Breast epithelium (tissue), 4 donors: ENCODE data around the gene DDRGK1. TPM values are rescaled to one million over a fixed set of nuclear protein-coding genes. Genes with fewer than 3 reads are reported as not detected.
"Not testable (repeated sequence)": the region's sequence is repeated elsewhere in the genome, so short reads cannot be mapped to it uniquely, and the experiment has no call there.

ENCODE experiments used
- DNase-seq, 2 donors: peaks; one replicate each; pipeline ENCODE4 v3.0.0-alpha.2; 2019; ENCODE audit warnings: low spot score in 2 of 2
- H3K27ac ChIP-seq, 2 donors: fragments of 200-600 bp; sonication (generic) in 1 of 2; one replicate each; pipeline ENCODE4 v1.5.1; 2016 to 2019; ENCODE audit warnings: mild to moderate bottlenecking in 1 of 2
- H3K27me3 ChIP-seq, 2 donors: fragments of 200-600 bp; sonication (generic) in 1 of 2; one replicate each; pipeline versions ENCODE4 v1.5.1 to v1.6.0; 2017 to 2019; ENCODE audit warnings: control low read depth in 1 of 2, mild to moderate bottlenecking in 1 of 2
- H3K36me3 ChIP-seq: fragments of 200-600 bp; one replicate; pipeline ENCODE4 v1.5.1; 2019
- H3K4me1 ChIP-seq, 2 donors: fragments of 200-600 bp; sonication (generic); one replicate each; pipeline ENCODE4 v1.5.1; 2016 to 2019; ENCODE audit warnings: control low read depth in 1 of 2
- H3K4me3 ChIP-seq, 3 donors: fragments of 200-600 bp; sonication (generic); 1 replicate in 2 of 3; 2 replicates in 1 of 3; pipeline ENCODE4 v1.5.1; 2016 to 2019; ENCODE audit warnings: mild to moderate bottlenecking in 3 of 3, moderate library complexity in 2 of 3
- H3K9me3 ChIP-seq, 2 donors: fragments of 200-600 bp; sonication (generic) in 1 of 2; one replicate each; pipeline ENCODE4 v1.5.1; 2016 to 2019; ENCODE audit warnings: control low read depth in 1 of 2
- CTCF ChIP-seq, 3 donors: fragments of 450-650 bp; IDR thresholded peaks; one replicate each; pipeline ENCODE4 v1.5.1; 2016 to 2017; ENCODE audit warnings: antibody characterized with exemption in 3 of 3, mild to moderate bottlenecking in 3 of 3, moderate library complexity in 3 of 3
- POLR2A ChIP-seq: fragments of 450-650 bp; IDR thresholded peaks from one replicate; pipeline ENCODE4 v1.6.1; 2016; ENCODE audit warnings: antibody characterized with exemption, mild to moderate bottlenecking, moderate library complexity
- POLR2AphosphoS5 ChIP-seq, 3 donors: sonication (generic); formaldehyde crosslinking; IDR thresholded peaks; one replicate each; pipeline ENCODE4 v1.6.1; 2017; ENCODE audit warnings: antibody characterized with exemption in 3 of 3
- intact Hi-C: fragments of 100-400 bp; cut with DNase I; formaldehyde crosslinking; loops from one replicate; pipeline ENCODE4 v1.15.1; 2023; ENCODE audit warnings: low total_unique reads
- total RNA-seq, 3 donors: library from RNA; depleted of rRNA; stranded (reverse); fragments of >200 nt; gene quantifications; one replicate each; pipeline ENCODE4 v1.1.0, GENCODE V29; 2016

DDRGK1 gene
- total RNA-seq, 3 donors from 2014 or later: 87.1 to 91.8 (median 89.8) TPM

GRCh38 chr20:3190681-3191111 is 13.8 kb downstream of the DDRGK1 start:
- Histone ChIP-seq H3K4me3 (no peak overlapping the region), H3K27ac (no peak overlapping the region), H3K27me3 (no peaks in the 10 kb centered on the region), H3K36me3 (peaks cover 4% of the 10 kb centered on the region), H3K9me3 (no peaks in the 10 kb centered on the region), H3K4me1 (no peaks in the 10 kb centered on the region)
- DNase-seq: no peak
- intact Hi-C loops: loop anchor here (5.0 kb wide), 1 partner anchor 133 kb away; no protein-coding TSS in a partner anchor
- TF ChIP-seq CTCF (IDR thresholded peaks at IDR 0.05): no peak
- TF ChIP-seq POLR2AphosphoS5 (IDR thresholded peaks at IDR 0.05): no peak
- no peak for TF ChIP-seq POLR2A

GRCh38 chr20:3189561-3190131 is 14.8 kb downstream of the DDRGK1 start:
- Histone ChIP-seq H3K27ac (no peak overlapping the region), H3K4me3 (no peak overlapping the region), H3K36me3 (no peaks in the 10 kb centered on the region), H3K9me3 (no peaks in the 10 kb centered on the region), H3K27me3 (no peaks in the 10 kb centered on the region), H3K4me1 (no peaks in the 10 kb centered on the region)
- intact Hi-C loops: loop anchor here (5.0 to 10.0 kb wide), 2 partner anchors 132 to 995 kb away; no protein-coding TSS in a partner anchor
- DNase-seq: no peak
- TF ChIP-seq POLR2A (no peak), CTCF (IDR thresholded peaks at IDR 0.05) (no peak), POLR2AphosphoS5 (IDR thresholded peaks at IDR 0.05) (no peak)

- Histone ChIP-seq H3K4me3 (no peak overlapping the region), H3K9me3 (no peaks in the 10 kb centered on the region), H3K4me1 (no peaks in the 10 kb centered on the region), H3K27me3 (no peaks in the 10 kb centered on the region), H3K36me3 (no peaks in the 10 kb centered on the region), H3K27ac (no peak overlapping the region)
- no peak for TF ChIP-seq CTCF (IDR thresholded peaks at IDR 0.05)
- TF ChIP-seq POLR2AphosphoS5 (IDR thresholded peaks at IDR 0.05): no peak
- no peak for TF ChIP-seq POLR2A
- intact Hi-C loops: loop anchor here (10.0 kb wide), 1 partner anchor 994 kb away; no protein-coding TSS in a partner anchor
- no peak for DNase-seq
These were observed 15.6 kb downstream of the DDRGK1 start for GRCh38 chr20:3188823-3189413.

GRCh38 chr20:3187861-3188260 is 16.6 kb downstream of the DDRGK1 start:
- not testable (repeated sequence) for H3K4me1 ChIP-seq, DNase-seq, H3K27me3 ChIP-seq, H3K9me3 ChIP-seq, H3K36me3 ChIP-seq, H3K27ac ChIP-seq, H3K4me3 ChIP-seq
- intact Hi-C loops: loop anchor here (10.0 kb wide), 1 partner anchor 993 kb away; no protein-coding TSS in a partner anchor

- no peak overlapping the region for H3K4me3 ChIP-seq
- intact Hi-C loops: loop anchor here (10.0 kb wide), 1 partner anchor 989 kb away; no protein-coding TSS in a partner anchor
These were observed 20.4 kb downstream of the DDRGK1 start for GRCh38 chr20:3183896-3184612.

GRCh38 chr20:3182429-3182828 is 22.1 kb downstream of the DDRGK1 start:
- not testable (repeated sequence) for H3K36me3 ChIP-seq, H3K27me3 ChIP-seq, H3K27ac ChIP-seq, H3K4me1 ChIP-seq, DNase-seq, H3K4me3 ChIP-seq, H3K9me3 ChIP-seq
- intact Hi-C loops: loop anchor here (10.0 kb wide), 1 partner anchor 988 kb away; no protein-coding TSS in a partner anchor

More at GRCh38 chr20:3183896-3184612, 20.4 kb downstream of the DDRGK1 start:
- H3K36me3 ChIP-seq: no peaks in the 10 kb centered on the region
- H3K27ac ChIP-seq: no peak overlapping the region
- no peaks in the 10 kb centered on the region for H3K9me3 ChIP-seq
- no peaks in the 10 kb centered on the region for H3K4me1 ChIP-seq
- DNase-seq: no peak
- H3K27me3 ChIP-seq: no peaks in the 10 kb centered on the region
- TF ChIP-seq POLR2A (no peak), CTCF (IDR thresholded peaks at IDR 0.05) (no peak), POLR2AphosphoS5 (IDR thresholded peaks at IDR 0.05) (no peak)
